Measurements from ENCODE around the gene KIAA1210. TPM values are rescaled to one million over a fixed set of nuclear protein-coding genes. Genes with fewer than 3 reads are reported as not detected.
A peak's percentile ranks its signal among the peaks of the same experiment; 100 is the strongest.

Gene KIAA1210
- total and polyA plus RNA-seq, 10 of the 15 experiments (the other 5 are each of a cell fraction or from before 2014, with no cell fraction given), result 0.01 TPM; not detected in 9

DNA sequence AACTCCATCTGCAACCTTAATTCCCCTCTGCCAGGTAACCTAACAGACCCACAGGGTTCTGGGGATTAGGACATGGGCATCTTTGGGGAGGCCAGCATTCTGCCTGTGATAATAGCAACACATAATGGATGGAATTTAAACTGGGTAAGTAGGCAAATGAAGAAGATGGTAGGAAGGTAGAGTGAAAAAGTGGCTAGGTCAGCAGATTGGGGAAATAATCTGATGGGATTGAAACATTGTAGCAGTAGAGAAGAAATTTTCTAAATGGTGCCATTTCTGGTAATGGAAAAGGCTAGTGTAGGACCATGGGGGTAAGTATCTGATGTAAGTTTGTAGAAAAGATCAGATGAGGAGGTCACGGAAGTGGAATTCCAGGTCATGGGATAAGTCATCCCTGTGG, 57.9 kb downstream of the KIAA1210 start (continued):
- TF ChIP-seq SMAD1 (IDR thresholded peaks at IDR 0.05; ENCODE audit: low read depth, partially characterized antibody) (no peak), LARP7 (IDR thresholded peaks at IDR 0.05) (no peak), WRNIP1 (IDR thresholded peaks at IDR 0.05; ENCODE audit: borderline replicate concordance, low read depth, low read length) (no peak), MTA3 (IDR thresholded peaks at IDR 0.05; ENCODE audit: borderline replicate concordance, low read length) (no peak), EZH2 (IDR thresholded peaks at IDR 0.05; ENCODE audit: borderline replicate concordance, control insufficient read depth, low read depth, low read length) (no peak), MYB (IDR thresholded peaks at IDR 0.05; ENCODE audit: borderline replicate concordance, low read depth, low read length) (no peak), MEF2A (IDR thresholded peaks at IDR 0.05; ENCODE audit: insufficient read depth, low read depth, low read length) (no peak)

- Histone ChIP-seq H3K9me3 (replicated peaks; ENCODE audit: control insufficient read depth, insufficient read depth, low read length) (peaks cover 2% of the 10 kb centered on the region; the same call in 1 of the 3 replicates), H3K9ac (ENCODE audit: control insufficient read depth, insufficient read depth, low read length) (no peak overlapping the region), H3K4me1 (ENCODE audit: control insufficient read depth, insufficient read depth, low read length) (no peaks in the 10 kb centered on the region), H3K4me3 (no peak overlapping the region), H2AFZ (ENCODE audit: control insufficient read depth, low read depth, low read length) (no peak overlapping the region), H3K36me3 (ENCODE audit: control insufficient read depth in 2 of 2, insufficient read depth in 2 of 2, low read length in 1 of 2) (no peaks in the 10 kb centered on the region), H3K4me2 (ENCODE audit: control insufficient read depth, insufficient read depth) (no peak overlapping the region), H3K27ac (ENCODE audit: control insufficient read depth, insufficient read depth) (no peak overlapping the region), H3K79me2 (ENCODE audit: control insufficient read depth, insufficient read depth, low read length) (no peaks in the 10 kb centered on the region), H4K20me1 (ENCODE audit: control insufficient read depth, insufficient read depth) (no peaks in the 10 kb centered on the region), H3K27me3 (replicated peaks in 1 of 2; ENCODE audit: control insufficient read depth in 2 of 2, insufficient read depth in 2 of 2, low read length in 1 of 2) (peaks cover 0 to 2% of the 10 kb centered on the region in 2 experiments; a peak in 2 of 4 replicates)
- ChIA-PET POLR2A (no interaction called here), RAD21 (ENCODE audit: unreplicated experiment) (no interaction called here), SMC1A (ENCODE audit: uncharacterized antibody, unreplicated experiment) (interaction anchor here (1.0 kb wide), 1 partner anchor 14 kb away, joined by 3 read pairs; no protein-coding TSS in a partner anchor), CTCF (no interaction called here)
- ATAC-seq (no peak), FAIRE-seq (no peak), DNase-seq (ENCODE audit: low read depth, low spot score) (no peak)
- BruUV-seq (replicated peaks), result no TSS peak
- TF ChIP-seq PKNOX1 (IDR thresholded peaks at IDR 0.05), result 0 out of 2 replicates have a peak, but pooled peaks have one; percentile 9
- no peak for TF ChIP-seq DPF2 (IDR thresholded peaks at IDR 0.05)
- TF ChIP-seq RUNX3 (IDR thresholded peaks at IDR 0.05; ENCODE audit: low read length), result peak; percentile 23; the same call in 1 of the 2 replicates
- no peak for TF ChIP-seq SMAD1 (IDR thresholded peaks at IDR 0.05; ENCODE audit: low read depth, partially characterized antibody)
- TF ChIP-seq ZNF207 (IDR thresholded peaks at IDR 0.05; ENCODE audit: borderline replicate concordance), result no peak
- TF ChIP-seq ZNF622 (IDR thresholded peaks at IDR 0.05), result no peak
- in situ Hi-C loops (cut with MboI), result loop anchor here (10.0 kb wide), 1 partner anchor 224 kb away; no protein-coding TSS in a partner anchor
- WGBS (ENCODE audit: insufficient coverage, insufficient replicate concordance, low lambda C conversion rate, missing lambda C conversion rate), result 4% methylated on average over 1 of the region's 1 CpG
- intact Hi-C loops (cut with micrococcal nuclease; ENCODE audit: unreplicated experiment), result loop anchor here (5.0 kb wide), 1 partner anchor 222 kb away; no protein-coding TSS in a partner anchor
These were observed 58.5 kb downstream of the KIAA1210 start for GRCh38 chrX:119069128-119069527.
